ENCODE results near the gene IGFLR1. TPM values are rescaled to one million over a fixed set of nuclear protein-coding genes. Genes with fewer than 3 reads are reported as not detected.
A peak's percentile ranks its signal among the peaks of the same experiment; 100 is the strongest.
"Not testable (repeated sequence)": the region's sequence is repeated elsewhere in the genome, so short reads cannot be mapped to it uniquely, and the experiment has no call there.

The IGFLR1 gene
- total RNA-seq, 1 donor from 2014 or later = 1.8 TPM

- DNase-seq (ENCODE audit: low read depth, low spot score) = no peak
Measured at GRCh38 chr19:35712567-35713505, 29.4 kb downstream of the IGFLR1 start.

- DNase-seq (ENCODE audit: low read depth, low spot score) = no peak
Measured at GRCh38 chr19:35710784-35711723, 31.2 kb downstream of the IGFLR1 start.

GRCh38 chr19:35708391-35708790 lies 33.9 kb downstream of the IGFLR1 start:
- no peak for DNase-seq (ENCODE audit: low read depth, low spot score)

- DNase-seq (ENCODE audit: low read depth, low spot score) = no peak
Measured at GRCh38 chr19:35704218-35704617, 38.0 kb downstream of the IGFLR1 start, which contains the start of gene ZBTB32. ZBTB32 (plus strand) TSS chr19:35704558; CDS start chr19:35714627, 10,069 bp downstream.

- no peak for DNase-seq (ENCODE audit: low read depth, low spot score)
Measured at GRCh38 chr19:35703343-35703742, 38.9 kb downstream of the IGFLR1 start.

GRCh38 chr19:35702223-35703012 lies 39.8 kb downstream of the IGFLR1 start:
- DNase-seq (ENCODE audit: low read depth, low spot score) = peak; percentile 94

- no peak for DNase-seq (ENCODE audit: low read depth, low spot score)
Measured at GRCh38 chr19:35696835-35697234, 45.4 kb downstream of the IGFLR1 start.

GRCh38 chr19:35695895-35696422 lies 46.3 kb downstream of the IGFLR1 start:
- DNase-seq (ENCODE audit: low read depth, low spot score) = no peak

- peak; percentile 47 for DNase-seq (ENCODE audit: low read depth, low spot score)
Measured at GRCh38 chr19:35693835-35694599, 48.2 kb downstream of the IGFLR1 start.

- no peak for DNase-seq (ENCODE audit: low read depth, low spot score)
Measured at GRCh38 chr19:35693422-35693821, 48.8 kb downstream of the IGFLR1 start.

- no peak for DNase-seq (ENCODE audit: low read depth, low spot score)
Measured at GRCh38 chr19:35692010-35692409, 50.2 kb downstream of the IGFLR1 start.

- DNase-seq (ENCODE audit: low read depth, low spot score) = not testable (repeated sequence)
Measured at GRCh38 chr19:35691106-35691505, 51.1 kb downstream of the IGFLR1 start.

- DNase-seq (ENCODE audit: low read depth, low spot score) = no peak
Measured at GRCh38 chr19:35689836-35690235, 52.4 kb downstream of the IGFLR1 start.

Other genes with a start within 250 kb of the IGFLR1 start
- gene DMKN, start 228.8 kb downstream of the IGFLR1 start, total RNA-seq = not detected in 2 replicates
- gene SBSN, start 214.1 kb downstream of the IGFLR1 start, total RNA-seq = not detected in 2 replicates
- gene GAPDHS, start 209.0 kb downstream of the IGFLR1 start, total RNA-seq = not detected in 2 replicates
- 74.1 and 78.8 TPM in 2 replicates for gene TMEM147, start 196.8 kb downstream of the IGFLR1 start, total RNA-seq
- gene ATP4A, start 178.8 kb downstream of the IGFLR1 start, total RNA-seq = not detected in 2 replicates
- not detected in 2 replicates for gene PMIS2, start 156.3 kb downstream of the IGFLR1 start, total RNA-seq
- 9.1 and 9.4 TPM in 2 replicates for gene HAUS5, start 129.7 kb downstream of the IGFLR1 start, total RNA-seq
- gene RBM42, start 113.4 kb downstream of the IGFLR1 start, total RNA-seq = 48.2 and 51.7 TPM in 2 replicates
- gene ETV2, start 100.7 kb downstream of the IGFLR1 start, total RNA-seq = 0.11 and 0.46 TPM in 2 replicates
- 181 and 348 TPM in 2 replicates for gene COX6B1, start 94.1 kb downstream of the IGFLR1 start, total RNA-seq
- gene UPK1A, start 75.9 kb downstream of the IGFLR1 start, total RNA-seq = not detected in 2 replicates
- gene ZBTB32, start 37.9 kb downstream of the IGFLR1 start, total RNA-seq = not detected in 2 replicates
- gene KMT2B, start 24.4 kb downstream of the IGFLR1 start, total RNA-seq = 4.4 and 5.4 TPM in 2 replicates
- gene U2AF1L4, start 3.0 kb upstream of the IGFLR1 start, total RNA-seq = 2.0 and 3.9 TPM in 2 replicates
- gene PSENEN, start 3.2 kb upstream of the IGFLR1 start, total RNA-seq = 16.3 and 17.7 TPM in 2 replicates
- gene LIN37, start 6.1 kb upstream of the IGFLR1 start, total RNA-seq = 5.5 and 7.2 TPM in 2 replicates
- gene HSPB6, start 14.6 kb upstream of the IGFLR1 start, total RNA-seq = 0.20 and 0.67 TPM in 2 replicates
- 3.3 and 3.8 TPM in 2 replicates for gene PROSER3, start 15.7 kb upstream of the IGFLR1 start, total RNA-seq
- gene ARHGAP33, start 33.1 kb upstream of the IGFLR1 start, total RNA-seq = 2.6 and 2.7 TPM in 2 replicates
- gene PRODH2, start 70.4 kb upstream of the IGFLR1 start, total RNA-seq = not detected in 2 replicates
- gene NPHS1, start 110.1 kb upstream of the IGFLR1 start, total RNA-seq = not detected in 2 replicates
- gene KIRREL2, start 114.5 kb upstream of the IGFLR1 start, total RNA-seq = 0.04 TPM in 1 of 2 replicates, not detected in the other
- gene APLP1, start 126.1 kb upstream of the IGFLR1 start, total RNA-seq = 2.4 and 4.0 TPM in 2 replicates
- 2.0 and 3.4 TPM in 2 replicates for gene NFKBID, start 158.1 kb upstream of the IGFLR1 start, total RNA-seq
- not detected in 2 replicates for gene HCST, start 160.1 kb upstream of the IGFLR1 start, total RNA-seq
- not detected in 2 replicates for gene TYROBP, start 165.8 kb upstream of the IGFLR1 start, total RNA-seq
- gene LRFN3, start 193.9 kb upstream of the IGFLR1 start, total RNA-seq = 2.6 and 3.0 TPM in 2 replicates